Heart left ventricle (tissue), 13 donors: ENCODE results near the gene IL11.

Experiments
- POLR2A ChIP-seq, 2 donors: fragments of 450-650 bp; IDR thresholded peaks; one replicate each; pipeline ENCODE4 v1.6.1; 2017; ENCODE audit warnings: antibody characterized with exemption in 2 of 2, mild to moderate bottlenecking in 2 of 2, moderate library complexity in 2 of 2
- TF ChIP-seq, protein P1 (sequence below), 12 donors: fragments of 200-600 bp; sonication (generic) in 4 of 12; IDR thresholded peaks; one replicate each; pipeline versions ENCODE4 v1.5.0 to v1.8.0; 2018 to 2022; ENCODE audit warnings: antibody characterized with exemption in 12 of 12, mild to moderate bottlenecking in 5 of 12
- donor health status: ischemic (EF 13 %, LVEDD 7.1; RV severe dilation, severe dysfunction).
- donor health status: DM: no; HTN: yes; CAD: no.
- donor health status: DM: no; HTN: no; CAD: no.
- donor health status: ischemic (EF 25% LVEDD 6.9; RV normal size, moderate dysfunction).
- donor health status: ischemic (EF 25% LVEDD 5.7; RV mildly dilated, moderate dysfunction).
- donor health status: ischemic (EF 35%, LVEDD 5.7; RV mildly dilated, moderate dysfunction).
- donor health status: nonischemic (EF 11% LVEDD 7.7; RV severe dilation, severe dysfunction).
- donor health status: DM: yes; HTN: yes; CAD: no.
- donor health status: PGD.
- donor health status: ischemic (EF 29% LVEDD 5.4; RV normal size, mild dysfunction).
- donor health status: nonischemic (EF 23%, LVEDD 6.1; RV moderate dilation, normal function).

DNA sequence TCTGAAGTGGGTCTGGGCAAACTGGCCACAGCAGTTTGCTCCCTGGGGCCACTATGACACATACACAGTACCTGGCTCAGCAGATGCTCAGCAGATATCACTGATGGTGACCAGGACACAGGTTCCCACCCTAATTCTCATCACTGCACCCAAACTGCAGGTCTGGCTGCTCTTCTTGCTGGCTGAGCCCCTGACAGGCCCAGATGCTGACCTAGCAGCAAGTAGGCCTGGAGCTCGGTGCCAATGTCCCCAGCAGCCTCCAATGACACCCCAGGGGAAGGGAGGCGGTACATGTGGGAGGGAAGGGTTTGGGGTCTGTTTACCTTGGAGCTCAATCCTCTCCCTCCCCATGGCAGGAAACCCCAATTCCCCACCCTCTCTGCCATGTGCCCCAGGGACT is 32.2 kb upstream of the IL11 start:
- TF ChIP-seq POLR2A (IDR thresholded peaks at IDR 0.05) = no peak
- TF ChIP-seq, protein P1, sequence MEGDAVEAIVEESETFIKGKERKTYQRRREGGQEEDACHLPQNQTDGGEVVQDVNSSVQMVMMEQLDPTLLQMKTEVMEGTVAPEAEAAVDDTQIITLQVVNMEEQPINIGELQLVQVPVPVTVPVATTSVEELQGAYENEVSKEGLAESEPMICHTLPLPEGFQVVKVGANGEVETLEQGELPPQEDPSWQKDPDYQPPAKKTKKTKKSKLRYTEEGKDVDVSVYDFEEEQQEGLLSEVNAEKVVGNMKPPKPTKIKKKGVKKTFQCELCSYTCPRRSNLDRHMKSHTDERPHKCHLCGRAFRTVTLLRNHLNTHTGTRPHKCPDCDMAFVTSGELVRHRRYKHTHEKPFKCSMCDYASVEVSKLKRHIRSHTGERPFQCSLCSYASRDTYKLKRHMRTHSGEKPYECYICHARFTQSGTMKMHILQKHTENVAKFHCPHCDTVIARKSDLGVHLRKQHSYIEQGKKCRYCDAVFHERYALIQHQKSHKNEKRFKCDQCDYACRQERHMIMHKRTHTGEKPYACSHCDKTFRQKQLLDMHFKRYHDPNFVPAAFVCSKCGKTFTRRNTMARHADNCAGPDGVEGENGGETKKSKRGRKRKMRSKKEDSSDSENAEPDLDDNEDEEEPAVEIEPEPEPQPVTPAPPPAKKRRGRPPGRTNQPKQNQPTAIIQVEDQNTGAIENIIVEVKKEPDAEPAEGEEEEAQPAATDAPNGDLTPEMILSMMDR (IDR thresholded peaks at IDR 0.05) = no peak
